ENCODE measurements around the gene SATB2. TPM values are rescaled to one million over a fixed set of nuclear protein-coding genes. Genes with fewer than 3 reads are reported as not detected.

The SATB2 gene
- total RNA-seq, 1 donor from 2014 or later, result 7.4 TPM

DNA sequence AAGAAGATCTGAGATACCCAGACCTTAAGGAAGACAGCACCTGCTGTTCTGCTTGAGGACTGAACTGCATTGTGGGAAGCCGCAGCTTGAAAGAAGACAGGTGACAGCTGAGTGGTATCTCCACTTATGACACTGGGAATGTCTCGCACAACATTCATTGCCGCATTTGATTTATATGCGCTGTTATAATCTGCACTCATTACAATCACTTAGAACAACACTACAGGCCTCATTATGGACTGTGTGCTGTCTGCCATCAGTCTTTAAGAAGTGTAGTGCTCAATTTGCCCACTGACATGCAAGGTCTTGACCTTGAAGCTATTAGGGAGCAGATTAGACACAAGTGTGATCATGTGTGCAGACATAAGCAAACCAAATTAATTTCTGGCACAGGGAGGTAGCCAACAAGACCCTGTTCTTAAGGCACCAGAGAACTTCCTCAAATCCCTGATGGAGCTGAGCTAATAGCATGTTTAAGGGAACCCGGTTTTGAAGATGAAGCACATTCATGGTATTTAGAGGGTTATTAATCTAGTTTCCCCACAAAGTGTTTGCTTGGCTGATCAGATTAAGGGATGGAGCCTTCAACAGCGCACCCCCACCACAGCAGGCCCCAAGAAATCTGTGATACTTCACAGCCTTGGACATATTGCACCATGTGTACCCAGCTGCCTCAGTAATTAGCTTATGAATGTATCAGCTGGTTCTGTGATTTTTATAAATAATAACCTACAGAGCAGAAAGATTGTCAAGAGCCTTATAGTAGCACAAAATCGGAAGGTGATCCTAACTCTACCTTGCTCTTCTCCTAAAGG lies 146.8 kb downstream of the SATB2 start:
- Histone ChIP-seq H3K9me3 (no peaks in the 10 kb centered on the region), H3K4me1 (no peaks in the 10 kb centered on the region)
- intact Hi-C loops (cut with DNase I), result no loop called here

DNA sequence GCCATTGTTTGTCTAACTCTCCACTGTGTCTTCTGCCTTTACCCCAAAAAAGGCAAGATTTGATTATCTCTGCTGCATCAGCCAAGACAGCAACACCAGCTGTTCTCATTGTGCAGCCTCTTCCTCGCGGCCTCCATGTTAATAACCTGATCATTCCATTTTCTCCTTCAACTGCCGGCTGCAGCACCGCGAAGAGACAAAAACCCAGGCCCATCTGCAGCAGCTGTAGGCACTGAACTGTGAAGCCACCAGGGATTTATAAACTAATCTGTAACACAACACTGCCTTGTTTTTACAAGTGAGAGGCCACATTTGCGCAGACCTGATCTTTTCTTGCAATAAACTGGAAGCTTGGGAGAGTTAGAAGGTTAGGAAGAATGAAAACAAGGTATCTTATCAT lies 147.8 kb downstream of the SATB2 start:
- intact Hi-C loops (cut with DNase I), result no loop called here
- TF ChIP-seq POLR2AphosphoS5 (IDR thresholded peaks at IDR 0.05; ENCODE audit: insufficient read depth in 1 of 2, low read depth in 1 of 2) (no peak), CTCF (IDR thresholded peaks at IDR 0.05) (no peak), POLR2A (IDR thresholded peaks at IDR 0.05) (no peak)
- H3K9me3 ChIP-seq, result no peaks in the 10 kb centered on the region
- no peaks in the 10 kb centered on the region for H3K27me3 ChIP-seq
- no peaks in the 10 kb centered on the region for H3K4me1 ChIP-seq
- H3K36me3 ChIP-seq, result no peaks in the 10 kb centered on the region
- no peak for DNase-seq (ENCODE audit: extremely low spot score in 2 of 2)
- no peak overlapping the region for H3K4me3 ChIP-seq
- H3K27ac ChIP-seq, result no peak overlapping the region

More for the DNA sequence above, 146.8 kb downstream of the SATB2 start:
- no peak overlapping the region for H3K4me3 ChIP-seq
- DNase-seq (ENCODE audit: extremely low spot score in 2 of 2), result no peak
- no peak overlapping the region for H3K27ac ChIP-seq
- no peak for TF ChIP-seq POLR2AphosphoS5 (IDR thresholded peaks at IDR 0.05; ENCODE audit: insufficient read depth in 1 of 2, low read depth in 1 of 2)
- TF ChIP-seq CTCF (IDR thresholded peaks at IDR 0.05), result no peak
- no peak for TF ChIP-seq POLR2A (IDR thresholded peaks at IDR 0.05)
- H3K36me3 ChIP-seq, result no peaks in the 10 kb centered on the region
- H3K27me3 ChIP-seq, result no peaks in the 10 kb centered on the region

DNA sequence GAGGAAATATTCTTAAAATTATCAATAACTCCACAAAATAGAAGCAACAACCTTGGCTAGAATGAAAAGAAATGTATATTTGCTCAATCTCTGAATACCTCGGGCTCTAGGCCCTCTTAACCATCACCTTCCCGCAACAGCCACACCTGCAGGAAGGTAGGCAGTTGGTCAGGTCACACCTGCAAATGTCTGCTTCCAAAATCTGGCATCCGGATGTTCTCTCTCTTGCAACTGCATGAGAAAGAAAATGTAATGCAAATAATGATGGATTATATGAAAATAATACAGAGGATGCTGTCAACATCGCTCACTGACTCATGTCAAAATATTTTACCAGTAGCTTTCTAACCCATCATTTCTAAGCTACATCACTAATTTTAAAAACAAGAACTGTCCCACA lies 148.3 kb downstream of the SATB2 start:
- H3K27me3 ChIP-seq, result no peaks in the 10 kb centered on the region
- H3K4me1 ChIP-seq, result no peaks in the 10 kb centered on the region
- intact Hi-C loops (cut with DNase I), result no loop called here
- H3K4me3 ChIP-seq, result no peak overlapping the region
- no peak for DNase-seq (ENCODE audit: extremely low spot score in 2 of 2)
- no peaks in the 10 kb centered on the region for H3K36me3 ChIP-seq
- H3K27ac ChIP-seq, result no peak overlapping the region
- H3K9me3 ChIP-seq, result no peaks in the 10 kb centered on the region
- TF ChIP-seq POLR2AphosphoS5 (IDR thresholded peaks at IDR 0.05; ENCODE audit: insufficient read depth in 1 of 2, low read depth in 1 of 2) (no peak), CTCF (IDR thresholded peaks at IDR 0.05) (no peak), POLR2A (IDR thresholded peaks at IDR 0.05) (no peak)

GRCh38 chr2:199308567-199308966 lies 149.2 kb downstream of the SATB2 start:
- Histone ChIP-seq H3K36me3 (no peaks in the 10 kb centered on the region), H3K27ac (no peak overlapping the region), H3K4me1 (no peaks in the 10 kb centered on the region), H3K27me3 (no peaks in the 10 kb centered on the region), H3K9me3 (no peaks in the 10 kb centered on the region), H3K4me3 (no peak overlapping the region)
- TF ChIP-seq POLR2AphosphoS5 (IDR thresholded peaks at IDR 0.05; ENCODE audit: insufficient read depth in 1 of 2, low read depth in 1 of 2), result no peak
- no peak for TF ChIP-seq POLR2A (IDR thresholded peaks at IDR 0.05)
- no peak for TF ChIP-seq CTCF (IDR thresholded peaks at IDR 0.05)
- intact Hi-C loops (cut with DNase I), result no loop called here
- no peak for DNase-seq (ENCODE audit: extremely low spot score in 2 of 2)

- no peaks in the 10 kb centered on the region for H3K36me3 ChIP-seq
- intact Hi-C loops (cut with DNase I), result no loop called here
- H3K27ac ChIP-seq, result no peak overlapping the region
- no peaks in the 10 kb centered on the region for H3K27me3 ChIP-seq
- no peaks in the 10 kb centered on the region for H3K4me1 ChIP-seq
- TF ChIP-seq POLR2A (IDR thresholded peaks at IDR 0.05) (no peak), POLR2AphosphoS5 (IDR thresholded peaks at IDR 0.05; ENCODE audit: insufficient read depth in 1 of 2, low read depth in 1 of 2) (no peak), CTCF (IDR thresholded peaks at IDR 0.05) (no peak)
- no peak overlapping the region for H3K4me3 ChIP-seq
- DNase-seq (ENCODE audit: extremely low spot score in 2 of 2), result no peak
- no peaks in the 10 kb centered on the region for H3K9me3 ChIP-seq
These were observed 150.3 kb downstream of the SATB2 start for GRCh38 chr2:199307461-199307860.
